Adrenal gland (tissue), 12 donors: ENCODE data around the gene HYI. TPM values are rescaled to one million over a fixed set of nuclear protein-coding genes. Genes with fewer than 3 reads are reported as not detected.
A peak's percentile ranks its signal among the peaks of the same experiment; 100 is the strongest.

Experiments
- DNase-seq, 7 donors: peaks; one replicate each; pipeline ENCODE4 v3.0.0-alpha.2; 2019 to 2020
- H3K27ac ChIP-seq, 5 donors: fragments of 200-600 bp; sonication (generic) in 4 of 5; 1 replicate in 3 of 5; 2 replicates in 2 of 5; pipeline versions ENCODE4 v1.5.1 to v1.8.0; 2016 to 2020; ENCODE audit warnings: mild to moderate bottlenecking in 1 of 5
- H3K27me3 ChIP-seq: fragments of 200-600 bp; 2 replicates; pipeline ENCODE4 v1.8.0; 2021
- H3K36me3 ChIP-seq, 2 donors: fragments of 200-600 bp; replicated peaks in 1 of 2; 1 replicate in 1 of 2; 2 replicates in 1 of 2; pipeline versions ENCODE4 v1.5.1 to v1.8.0; 2018 to 2022
- H3K4me1 ChIP-seq, 2 donors: fragments of 200-600 bp; replicated peaks in 1 of 2; 1 replicate in 1 of 2; 2 replicates in 1 of 2; pipeline versions ENCODE4 v1.5.1 to v1.8.0; 2018 to 2021
- H3K4me3 ChIP-seq, 4 donors: fragments of 200-600 bp; sonication (generic) in 3 of 4; one replicate each; pipeline ENCODE4 v1.5.1; 2016 to 2018
- H3K9me3 ChIP-seq, 3 donors: fragments of 200-600 bp; sonication (generic) in 1 of 3; replicated peaks in 1 of 3; 1 replicate in 2 of 3; 2 replicates in 1 of 3; pipeline versions ENCODE4 v1.5.1 to v1.8.0; 2016 to 2021
- POLR2A ChIP-seq, 2 donors: fragments of 450-650 bp; IDR thresholded peaks; one replicate each; pipeline ENCODE4 v1.6.1; 2017; ENCODE audit warnings: antibody characterized with exemption in 2 of 2, mild to moderate bottlenecking in 2 of 2, moderate library complexity in 1 of 2
- WGBS, 4 donors: extraction: QIAGEN DNeasy Blood & Tissue Kit in 2 of 4; methylation state at CpG; one replicate each; pipeline versions ENCODE4 v1.1.5 to v1.1.7; 2013 to 2017; 5-methylcytosine and 5-hydroxymethylcytosine counted together
- intact Hi-C, 2 donors: fragments of 100-400 bp; cut with DNase I; formaldehyde crosslinking; loops; one replicate each; pipeline versions ENCODE4 v1.14.1 to v1.15.0; 2022 to 2023
- polyA plus RNA-seq, 3 donors: library from polyadenylated mRNA; stranded (reverse); fragments of 200-250 nt in 2 of 3; fragments of 350-450 nt in 1 of 3; fragmentation: Illumina TruSeq in 1 of 3; extraction: RNeasy Lipid Tissue Mini Kit (QIAGEN cat#74804) in 1 of 3; gene quantifications; one replicate each; pipeline ENCODE4 v1.2.3, GENCODE V29; 2013 to 2014
- total RNA-seq, 9 donors: library from RNA; depleted of rRNA in 4 of 9; stranded (reverse); fragments of >200 nt in 4 of 9; fragments of 120-200 nt in 1 of 9; fragmentation: NEBNext Ultra II Directional in 1 of 9; extraction: Animal tissue kit (Norgen Biotek cat#: 25700) in 1 of 9; gene quantifications; one replicate each; pipeline versions ENCODE4 v1.1.0 to v1.2.4, GENCODE V29; 2013 to 2023
- TF ChIP-seq, protein P1 (sequence below), 6 experiments: fragments of 450-650 bp in 4 of 6; fragments of 200-600 bp in 2 of 6; sonication (generic) in 1 of 6; IDR thresholded peaks; 1 replicate in 5 of 6; 2 replicates in 1 of 6; pipeline versions ENCODE4 v1.5.1 to v1.8.0; 2016 to 2021; ENCODE audit warnings: antibody characterized with exemption in 6 of 6, mild to moderate bottlenecking in 2 of 6, moderate library complexity in 1 of 6
- donor health status: healthy with polysubstance abuse.
- donor health status: Bipolar disorder and iron deficiency.
- donor health status: DM: yes; HTN: yes; CAD: no.
- donor health status: DM: no; HTN: no; CAD: no.
- donor health status: DM: no; HTN: no; CAD: no.
- donor health status: DM: yes; HTN: yes; CAD: no.

HYI gene
- total and polyA plus RNA-seq, 12 donors, result 24.7 to 209 (median 51.9) TPM

DNA sequence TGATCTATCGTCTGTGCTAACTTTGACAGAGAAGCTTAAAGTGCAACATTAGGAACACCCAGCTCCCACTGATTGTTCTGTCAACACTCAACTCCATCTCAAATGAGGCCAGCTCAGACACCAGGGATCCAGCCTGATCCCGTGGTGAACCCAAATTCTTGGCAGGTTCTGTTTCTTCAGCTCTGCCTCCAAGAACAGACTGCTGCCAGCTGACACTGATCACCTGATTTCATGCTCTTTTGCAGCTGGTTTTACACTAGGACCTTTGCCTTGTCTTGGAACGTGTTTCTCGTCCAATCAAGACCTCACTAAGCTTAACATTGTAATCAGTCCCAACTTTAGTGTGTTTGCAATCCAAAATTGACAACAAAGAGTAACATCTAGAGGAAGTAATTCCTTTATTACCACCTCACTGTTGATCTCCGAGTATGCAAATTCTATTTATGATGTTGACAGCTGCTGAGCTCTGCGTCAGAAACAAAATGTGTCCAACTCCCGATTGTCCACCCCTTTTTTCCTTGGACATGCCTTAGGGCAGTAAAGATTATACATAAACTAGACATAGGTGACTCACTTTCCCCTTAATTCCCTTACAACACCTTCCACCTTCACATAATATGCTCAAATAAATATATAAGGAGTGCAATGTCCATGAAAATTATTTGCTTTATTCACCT is 1.6 kb upstream of the HYI start:
- no peaks in the 10 kb centered on the region for H3K9me3 ChIP-seq
- H3K27ac ChIP-seq, result no peak overlapping the region
- H3K27me3 ChIP-seq, result no peaks in the 10 kb centered on the region
- intact Hi-C loops, result no loop called here
- no peak overlapping the region for H3K4me3 ChIP-seq
- peaks cover 7% of the 10 kb centered on the region in 2 donors for H3K4me1 ChIP-seq
- no peak for DNase-seq
- peaks cover 0 to 11% of the 10 kb centered on the region in 2 donors for H3K36me3 ChIP-seq
- no peak for TF ChIP-seq POLR2A (IDR thresholded peaks at IDR 0.05)
- TF ChIP-seq, protein P1, sequence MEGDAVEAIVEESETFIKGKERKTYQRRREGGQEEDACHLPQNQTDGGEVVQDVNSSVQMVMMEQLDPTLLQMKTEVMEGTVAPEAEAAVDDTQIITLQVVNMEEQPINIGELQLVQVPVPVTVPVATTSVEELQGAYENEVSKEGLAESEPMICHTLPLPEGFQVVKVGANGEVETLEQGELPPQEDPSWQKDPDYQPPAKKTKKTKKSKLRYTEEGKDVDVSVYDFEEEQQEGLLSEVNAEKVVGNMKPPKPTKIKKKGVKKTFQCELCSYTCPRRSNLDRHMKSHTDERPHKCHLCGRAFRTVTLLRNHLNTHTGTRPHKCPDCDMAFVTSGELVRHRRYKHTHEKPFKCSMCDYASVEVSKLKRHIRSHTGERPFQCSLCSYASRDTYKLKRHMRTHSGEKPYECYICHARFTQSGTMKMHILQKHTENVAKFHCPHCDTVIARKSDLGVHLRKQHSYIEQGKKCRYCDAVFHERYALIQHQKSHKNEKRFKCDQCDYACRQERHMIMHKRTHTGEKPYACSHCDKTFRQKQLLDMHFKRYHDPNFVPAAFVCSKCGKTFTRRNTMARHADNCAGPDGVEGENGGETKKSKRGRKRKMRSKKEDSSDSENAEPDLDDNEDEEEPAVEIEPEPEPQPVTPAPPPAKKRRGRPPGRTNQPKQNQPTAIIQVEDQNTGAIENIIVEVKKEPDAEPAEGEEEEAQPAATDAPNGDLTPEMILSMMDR (IDR thresholded peaks at IDR 0.05), result no peak
- 84 to 95% (median 87%) methylated on average over 7 of the region's 7 CpGs for WGBS, 4 donors

DNA sequence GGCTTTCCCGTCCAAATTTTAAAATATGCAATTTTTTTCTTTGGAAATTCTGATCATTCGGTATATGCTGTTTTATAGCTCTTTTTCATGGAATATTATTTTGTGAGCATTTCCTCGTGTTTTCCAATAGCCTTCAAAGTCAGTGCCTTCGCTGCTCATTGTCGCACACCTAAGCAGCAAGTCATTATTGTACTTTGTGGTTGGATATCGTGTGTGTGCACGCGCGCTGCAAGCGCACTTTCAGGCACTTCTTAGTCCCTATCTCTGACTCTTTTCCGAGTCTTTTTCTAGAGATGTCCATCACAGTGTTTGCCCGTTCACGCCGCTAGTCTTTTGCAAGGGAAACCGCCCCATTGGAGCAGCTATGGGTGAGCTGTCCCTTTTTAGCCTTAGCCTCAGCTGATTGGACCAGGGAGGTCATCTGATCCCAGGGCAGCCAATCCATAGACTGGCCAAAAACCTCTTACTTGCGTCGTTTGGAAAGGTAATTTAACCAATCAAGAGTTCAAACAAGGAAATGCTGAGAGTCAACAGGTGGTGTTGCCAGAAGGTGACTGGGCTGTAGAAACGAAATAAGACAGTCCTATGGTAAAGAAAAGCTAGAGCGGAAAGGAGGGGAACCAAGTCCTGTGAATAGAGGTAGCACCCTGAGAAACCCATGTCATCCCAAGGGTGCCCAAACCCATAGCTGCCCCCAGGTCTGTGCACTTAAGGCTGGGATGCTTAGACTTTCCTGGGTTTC is 710 bp upstream of the HYI start:
- intact Hi-C loops, result no loop called here
- Histone ChIP-seq H3K27me3 (no peaks in the 10 kb centered on the region), H3K36me3 (peaks cover 0 to 19% of the 10 kb centered on the region in 2 donors), H3K9me3 (no peaks in the 10 kb centered on the region), H3K4me1 (peaks cover 7% of the 10 kb centered on the region in 2 donors), H3K4me3 (peak overlapping the region in 2 of 4 donors; percentile 27 to 69), H3K27ac (peak overlapping the region in 4 of 5 donors; percentile 67 to 92 (median 88))
- 11 to 16% (median 14%) methylated on average over 19 of the region's 19 CpGs for WGBS, 4 donors
- TF ChIP-seq, protein P1 (IDR thresholded peaks at IDR 0.05), result peak in 4 of 6 experiments; percentile 8 to 50 (median 34)
- peak; percentile 5 for TF ChIP-seq POLR2A (IDR thresholded peaks at IDR 0.05)
- peak; percentile 60 to 92 (median 81) for DNase-seq

DNA sequence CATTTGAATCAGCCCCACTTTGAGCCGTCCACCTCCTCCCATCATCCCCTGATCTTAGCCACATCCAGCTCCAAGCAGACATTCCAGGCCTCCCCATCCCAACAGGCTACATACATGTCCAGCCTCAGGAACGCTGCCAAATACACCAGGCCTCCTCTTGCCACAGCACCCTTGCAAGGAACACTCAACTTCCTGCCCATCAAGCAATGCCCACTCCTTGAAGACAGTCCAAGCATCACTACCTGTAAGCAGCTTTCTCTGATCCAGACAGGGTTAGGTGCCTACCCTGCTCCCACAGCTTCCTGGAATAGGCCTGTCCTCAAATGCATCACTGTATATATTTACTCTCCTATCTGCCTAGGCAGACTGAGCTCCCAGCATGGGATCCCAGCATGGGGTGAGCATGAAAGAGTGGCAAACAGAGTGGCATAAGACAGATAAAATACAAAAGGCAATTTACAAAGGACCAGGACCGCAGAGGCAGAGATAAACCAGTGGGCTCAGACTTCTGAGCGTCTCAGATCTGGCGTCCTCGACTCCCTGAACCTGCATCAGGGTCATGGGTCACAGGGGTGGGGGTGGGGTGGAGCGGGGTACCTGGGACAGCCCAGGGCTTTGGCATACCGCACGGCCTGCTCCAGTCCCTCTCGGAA is 816 bp downstream of the HYI start:
- Histone ChIP-seq H3K36me3 (peaks cover 0 to 34% of the 10 kb centered on the region in 2 donors), H3K27ac (peak overlapping the region; percentile 11 to 92 (median 86)), H3K9me3 (no peaks in the 10 kb centered on the region), H3K27me3 (no peaks in the 10 kb centered on the region), H3K4me1 (peaks cover 7% of the 10 kb centered on the region in 2 donors), H3K4me3 (peak overlapping the region in 2 of 4 donors; percentile 27 to 69)
- intact Hi-C loops, result no loop called here
- peak in 3 of 7 donors; percentile 43 to 80 (median 45) for DNase-seq
- no peak for TF ChIP-seq POLR2A (IDR thresholded peaks at IDR 0.05)
- TF ChIP-seq, protein P1 (IDR thresholded peaks at IDR 0.05), result no peak
- WGBS, 4 donors, result 16 to 23% (median 20%) methylated on average over 5 to 10 of the region's 10 CpGs
